GM23248 (cell line): ENCODE data around the gene GALNT14. TPM values are rescaled to one million over a fixed set of nuclear protein-coding genes. Genes with fewer than 3 reads are reported as not detected.

ENCODE experiments used
- DNase-seq: peaks from one replicate; pipeline ENCODE4 v3.0.0-alpha.2; 2015
- H2AFZ ChIP-seq: fragments of 200-600 bp; sonication (generic); 2 replicates; pipeline ENCODE4 v1.6.1; 2016; ENCODE audit warnings: antibody characterized with exemption
- H3F3A ChIP-seq: fragments of 200-600 bp; sonication (generic); 2 replicates; pipeline ENCODE4 v1.6.1; 2016; ENCODE audit warnings: mild to moderate bottlenecking, antibody characterized with exemption, mixed run types; ENCODE audit not compliant: insufficient read depth
- H3K27ac ChIP-seq: fragments of 200-600 bp; sonication (generic); 2 replicates; pipeline ENCODE4 v1.5.1; 2016; ENCODE audit warnings: mild to moderate bottlenecking
- H3K27me3 ChIP-seq: fragments of 200-600 bp; sonication (generic); replicated peaks from 2 replicates; pipeline ENCODE4 v1.6.1; 2016; ENCODE audit warnings: mild to moderate bottlenecking; ENCODE audit not compliant: insufficient read depth
- H3K36me3 ChIP-seq: fragments of 200-600 bp; sonication (generic); 2 replicates; pipeline ENCODE4 v1.6.1; 2016; ENCODE audit warnings: low read depth, mild to moderate bottlenecking
- H3K4me1 ChIP-seq: fragments of 200-600 bp; sonication (generic); 2 replicates; pipeline ENCODE4 v1.6.1; 2016; ENCODE audit warnings: mild to moderate bottlenecking; ENCODE audit not compliant: insufficient read depth
- H3K4me2 ChIP-seq: fragments of 200-600 bp; sonication (generic); one replicate; pipeline ENCODE4 v1.6.1; 2016; ENCODE audit warnings: mild to moderate bottlenecking; ENCODE audit not compliant: unreplicated experiment
- H3K4me3 ChIP-seq: fragments of 200-600 bp; sonication (generic); 2 replicates; pipeline ENCODE4 v1.5.1; 2016; ENCODE audit warnings: mild to moderate bottlenecking
- H3K79me2 ChIP-seq: fragments of 200-600 bp; sonication (generic); 2 replicates; pipeline ENCODE4 v1.6.1; 2016; ENCODE audit warnings: mild to moderate bottlenecking; ENCODE audit not compliant: insufficient read depth
- H3K9ac ChIP-seq: fragments of 200-600 bp; sonication (generic); 2 replicates; pipeline ENCODE4 v1.6.1; 2016; ENCODE audit warnings: mild to moderate bottlenecking
- H3K9me2 ChIP-seq: fragments of 200-600 bp; sonication (generic); 2 replicates; pipeline ENCODE4 v1.6.1; 2016; ENCODE audit warnings: mixed run types, mild to moderate bottlenecking, moderate library complexity; ENCODE audit not compliant: insufficient read depth
- H3K9me3 ChIP-seq: fragments of 200-600 bp; sonication (generic); one replicate; pipeline ENCODE4 v1.6.1; 2017; ENCODE audit warnings: low read depth
- H4K20me1 ChIP-seq: fragments of 200-600 bp; sonication (generic); 2 replicates; pipeline ENCODE4 v1.6.0; 2016; ENCODE audit not compliant: insufficient read depth
- EZH2 ChIP-seq: fragments of 200-600 bp; sonication (generic); IDR thresholded peaks from 2 replicates; pipeline ENCODE4 v1.6.1; 2018; ENCODE audit warnings: antibody characterized with exemption, mild to moderate bottlenecking; ENCODE audit not compliant: insufficient read depth, poor library complexity, severe bottlenecking
- EZH2phosphoT487 ChIP-seq: fragments of 200-600 bp; sonication (generic); IDR thresholded peaks from 2 replicates; pipeline ENCODE4 v1.6.1; 2018; ENCODE audit warnings: antibody characterized with exemption, moderate library complexity, mild to moderate bottlenecking, low read depth; ENCODE audit not compliant: insufficient read depth
- WGBS, 2 experiments: methylation state at CpG; one replicate each; pipeline ENCODE4 v1.1.6; 2015 to 2017; ENCODE audit warnings: low lambda C conversion rate in 2 of 2, low coverage in 1 of 2; ENCODE audit errors: missing lambda C conversion rate in 2 of 2; 5-methylcytosine and 5-hydroxymethylcytosine counted together
- in situ Hi-C: fragments of 300-500 bp; cut with MboI; formaldehyde crosslinking; loops from 2 replicates; pipeline ENCODE4 v1.15.0; 2020
- polyA plus RNA-seq: library from polyadenylated mRNA; unstranded; fragments of >200 nt; fragmentation: Nextera tagmentation; extraction: Ambion mirVana; gene quantifications from 2 replicates; pipeline ENCODE4 v1.2.1, GENCODE V29; 2016
- total RNA-seq: library from RNA; depleted of rRNA; stranded (reverse); fragments of >200 nt; shearing (Covaris generic); gene quantifications from 2 replicates; pipeline ENCODE4 v1.2.3, GENCODE V29; 2014

The GALNT14 gene
- total and polyA plus RNA-seq, 2 experiments from 2014 or later = 3.2 to 3.5 TPM

GRCh38 chr2:31090188-31090587, 48.1 kb downstream of the GALNT14 start:
- in situ Hi-C loops = no loop called here
- Histone ChIP-seq H3K9ac (no peak overlapping the region), H3K4me2 (no peak overlapping the region), H3K79me2 (no peaks in the 10 kb centered on the region), H3K36me3 (no peaks in the 10 kb centered on the region), H2AFZ (no peak overlapping the region), H3K4me1 (0 out of 2 replicates have a peak, but pooled peaks cover 2% of the 10 kb centered on the region), H4K20me1 (no peaks in the 10 kb centered on the region), H3F3A (no peaks in the 10 kb centered on the region), H3K4me3 (no peak overlapping the region), H3K9me2 (no peaks in the 10 kb centered on the region), H3K27me3 (no peaks in the 10 kb centered on the region), H3K27ac (no peak overlapping the region), H3K9me3 (no peaks in the 10 kb centered on the region)
- DNase-seq = no peak
- 56 to 70% methylated on average over 7 of the region's 7 CpGs for WGBS, 2 experiments
- TF ChIP-seq EZH2 (no peak), EZH2phosphoT487 (no peak)

GRCh38 chr2:31089645-31090044, 48.6 kb downstream of the GALNT14 start:
- in situ Hi-C loops = no loop called here
- Histone ChIP-seq H3K4me1 (0 out of 2 replicates have a peak, but pooled peaks cover 2% of the 10 kb centered on the region), H3K36me3 (no peaks in the 10 kb centered on the region), H3K27me3 (no peaks in the 10 kb centered on the region), H4K20me1 (no peaks in the 10 kb centered on the region), H3K27ac (no peak overlapping the region), H3K9ac (no peak overlapping the region), H3K4me2 (no peak overlapping the region), H3K4me3 (no peak overlapping the region), H3K9me3 (no peaks in the 10 kb centered on the region), H2AFZ (no peak overlapping the region), H3K79me2 (no peaks in the 10 kb centered on the region), H3F3A (no peaks in the 10 kb centered on the region), H3K9me2 (no peaks in the 10 kb centered on the region)
- WGBS, 2 experiments = 44 to 50% methylated on average over 2 of the region's 2 CpGs
- TF ChIP-seq EZH2 (no peak), EZH2phosphoT487 (no peak)
- DNase-seq = no peak

GRCh38 chr2:31088504-31089195, 49.6 kb downstream of the GALNT14 start:
- Histone ChIP-seq H3K4me2 (no peak overlapping the region), H3K4me3 (no peak overlapping the region), H3F3A (no peaks in the 10 kb centered on the region), H3K9me3 (no peaks in the 10 kb centered on the region), H3K79me2 (no peaks in the 10 kb centered on the region), H2AFZ (no peak overlapping the region), H3K9ac (no peak overlapping the region), H3K27me3 (no peaks in the 10 kb centered on the region), H3K4me1 (0 out of 2 replicates have a peak, but pooled peaks cover 2% of the 10 kb centered on the region), H3K27ac (no peak overlapping the region), H3K36me3 (no peaks in the 10 kb centered on the region), H4K20me1 (no peaks in the 10 kb centered on the region), H3K9me2 (no peaks in the 10 kb centered on the region)
- whole genome bisulfite sequencing, 2 experiments = 39 to 46% methylated on average over 6 of the region's 6 CpGs
- in situ Hi-C loops = no loop called here
- TF ChIP-seq EZH2 = no peak
- TF ChIP-seq EZH2phosphoT487 = no peak
- peak; percentile 16 for DNase-seq

- no peak overlapping the region for H3K4me3 ChIP-seq
- no peaks in the 10 kb centered on the region for H3K9me2 ChIP-seq
- H3K79me2 ChIP-seq = no peaks in the 10 kb centered on the region
- no peaks in the 10 kb centered on the region for H3K36me3 ChIP-seq
- H3K27ac ChIP-seq = no peak overlapping the region
- H3K9ac ChIP-seq = no peak overlapping the region
- WGBS, 2 experiments = 39 to 63% methylated on average over 3 of the region's 3 CpGs
- 0 out of 2 replicates have a peak, but pooled peaks cover 2% of the 10 kb centered on the region for H3K4me1 ChIP-seq
- H3F3A ChIP-seq = no peaks in the 10 kb centered on the region
- TF ChIP-seq EZH2phosphoT487 (no peak), EZH2 (no peak)
- no peaks in the 10 kb centered on the region for H3K9me3 ChIP-seq
- H3K4me2 ChIP-seq = no peak overlapping the region
- no peaks in the 10 kb centered on the region for H4K20me1 ChIP-seq
- no peaks in the 10 kb centered on the region for H3K27me3 ChIP-seq
- in situ Hi-C loops = no loop called here
- DNase-seq = no peak
- no peak overlapping the region for H2AFZ ChIP-seq
Measured at GRCh38 chr2:31087491-31087890, 50.7 kb downstream of the GALNT14 start.

- no peaks in the 10 kb centered on the region for H3K36me3 ChIP-seq
- H3K4me2 ChIP-seq = no peak overlapping the region
- H3K9ac ChIP-seq = no peak overlapping the region
- in situ Hi-C loops = no loop called here
- no peaks in the 10 kb centered on the region for H4K20me1 ChIP-seq
- no peak overlapping the region for H3K27ac ChIP-seq
- H3K4me1 ChIP-seq = 0 out of 2 replicates have a peak, but pooled peaks cover 2% of the 10 kb centered on the region
- no peaks in the 10 kb centered on the region for H3K79me2 ChIP-seq
- no peak for DNase-seq
- no peak overlapping the region for H2AFZ ChIP-seq
- no peak for TF ChIP-seq EZH2
- no peak for TF ChIP-seq EZH2phosphoT487
- H3K27me3 ChIP-seq = no peaks in the 10 kb centered on the region
- no peaks in the 10 kb centered on the region for H3K9me3 ChIP-seq
- 52 to 62% methylated on average over 4 of the region's 4 CpGs for WGBS, 2 experiments
- no peaks in the 10 kb centered on the region for H3F3A ChIP-seq
- H3K4me3 ChIP-seq = no peak overlapping the region
- no peaks in the 10 kb centered on the region for H3K9me2 ChIP-seq
Measured at GRCh38 chr2:31086590-31086989, 51.6 kb downstream of the GALNT14 start.
